KMS-11 (cell line): Measurements from ENCODE around the gene KLF16.
"Not testable (repeated sequence)": the region's sequence is repeated elsewhere in the genome, so short reads cannot be mapped to it uniquely, and the experiment has no call there.

Source experiments
- H2AFZ ChIP-seq: fragments of 200-600 bp; sonication (generic); 2 replicates; pipeline ENCODE4 v1.6.1; 2016; ENCODE audit warnings: antibody characterized with exemption, mixed run types, low read depth
- H3K27ac ChIP-seq: fragments of 200-600 bp; sonication (generic); 2 replicates; pipeline ENCODE4 v1.6.1; 2016; ENCODE audit warnings: mild to moderate bottlenecking, mixed run types
- H3K27me3 ChIP-seq: fragments of 200-600 bp; sonication (generic); 2 replicates; pipeline ENCODE4 v1.6.1; 2017; ENCODE audit warnings: mild to moderate bottlenecking, low read depth, mixed run types, moderate library complexity; ENCODE audit not compliant: insufficient read depth
- H3K36me3 ChIP-seq: fragments of 200-600 bp; sonication (generic); 2 replicates; pipeline ENCODE4 v1.6.1; 2017; ENCODE audit warnings: mild to moderate bottlenecking, mixed run types; ENCODE audit not compliant: insufficient read depth
- H3K4me1 ChIP-seq: fragments of 200-600 bp; sonication (generic); 2 replicates; pipeline ENCODE4 v1.6.1; 2016; ENCODE audit warnings: mild to moderate bottlenecking, low read depth, mixed run types; ENCODE audit not compliant: poor library complexity, severe bottlenecking
- H3K4me2 ChIP-seq: fragments of 200-600 bp; sonication (generic); 2 replicates; pipeline ENCODE4 v1.7.0; 2016; ENCODE audit warnings: mild to moderate bottlenecking, mixed run types
- H3K4me3 ChIP-seq: fragments of 200-600 bp; sonication (generic); IDR thresholded peaks from 2 replicates; pipeline ENCODE4 v1.6.1; 2017; ENCODE audit warnings: low read depth, low read length, mixed read lengths; ENCODE audit not compliant: insufficient read depth
- H3K79me2 ChIP-seq: fragments of 200-600 bp; sonication (generic); 2 replicates; pipeline ENCODE4 v1.6.1; 2016; ENCODE audit warnings: low read depth, mixed run types; ENCODE audit not compliant: insufficient read depth
- H3K9ac ChIP-seq: fragments of 200-600 bp; sonication (generic); 2 replicates; pipeline ENCODE4 v1.6.1; 2016; ENCODE audit warnings: mild to moderate bottlenecking, mixed run types
- H4K20me1 ChIP-seq: fragments of 200-600 bp; sonication (generic); 2 replicates; pipeline ENCODE4 v1.6.1; 2016; ENCODE audit warnings: mild to moderate bottlenecking, mixed run types; ENCODE audit not compliant: insufficient read depth
- CTCF ChIP-seq: fragments of 200-600 bp; sonication (generic); conservative IDR thresholded peaks from 2 replicates; pipeline ENCODE4 v1.6.1; 2017; ENCODE audit warnings: low read depth, mild to moderate bottlenecking, antibody characterized with exemption, low read length, moderate library complexity, mixed read lengths

KLF16 gene

GRCh38 chr19:1883784-1884183 lies 20.4 kb upstream of the KLF16 start:
- no peaks in the 10 kb centered on the region for H3K36me3 ChIP-seq
- H2AFZ ChIP-seq: no peak overlapping the region
- H3K4me3 ChIP-seq: no peak overlapping the region
- H3K27ac ChIP-seq: no peak overlapping the region
- H3K79me2 ChIP-seq: peaks cover 20% of the 10 kb centered on the region; the same call in 1 of the 2 replicates
- peaks cover 19% of the 10 kb centered on the region for H3K4me1 ChIP-seq
- peak overlapping the region; percentile 85 for H3K4me2 ChIP-seq
- H3K9ac ChIP-seq: no peak overlapping the region
- H3K27me3 ChIP-seq: no peaks in the 10 kb centered on the region
- no peaks in the 10 kb centered on the region for H4K20me1 ChIP-seq
- TF ChIP-seq CTCF: no peak

GRCh38 chr19:1882786-1883692 lies 19.7 kb upstream of the KLF16 start:
- TF ChIP-seq CTCF: no peak
- no peak overlapping the region for H3K27ac ChIP-seq

GRCh38 chr19:1882089-1882785 lies 18.9 kb upstream of the KLF16 start:
- Histone ChIP-seq H3K4me2 (no peak overlapping the region), H4K20me1 (no peaks in the 10 kb centered on the region), H3K4me1 (peaks cover 19% of the 10 kb centered on the region), H3K27me3 (no peaks in the 10 kb centered on the region), H3K9ac (no peak overlapping the region), H3K4me3 (no peak overlapping the region), H3K79me2 (peaks cover 20% of the 10 kb centered on the region; the same call in 1 of the 2 replicates), H3K36me3 (no peaks in the 10 kb centered on the region), H3K27ac (no peak overlapping the region), H2AFZ (no peak overlapping the region)
- TF ChIP-seq CTCF: no peak

More at GRCh38 chr19:1882786-1883692, 19.7 kb upstream of the KLF16 start:
- Histone ChIP-seq H3K27me3 (no peaks in the 10 kb centered on the region), H2AFZ (no peak overlapping the region), H3K36me3 (no peaks in the 10 kb centered on the region), H3K4me2 (peak overlapping the region; percentile 85; the same call in 1 of the 2 replicates), H3K9ac (no peak overlapping the region), H4K20me1 (no peaks in the 10 kb centered on the region), H3K4me3 (no peak overlapping the region), H3K79me2 (peaks cover 20% of the 10 kb centered on the region; the same call in 1 of the 2 replicates), H3K4me1 (peaks cover 19% of the 10 kb centered on the region)

GRCh38 chr19:1881393-1882088 lies 18.2 kb upstream of the KLF16 start:
- not testable (repeated sequence) for H2AFZ ChIP-seq

More at GRCh38 chr19:1881393-1882088, 18.2 kb upstream of the KLF16 start:
- not testable (repeated sequence) for H4K20me1 ChIP-seq, H3K36me3 ChIP-seq, H3K9ac ChIP-seq, H3K27ac ChIP-seq, H3K27me3 ChIP-seq, H3K4me3 ChIP-seq, H3K4me2 ChIP-seq
- H3K79me2 ChIP-seq: peaks cover 20% of the 10 kb centered on the region; the same call in 1 of the 2 replicates
- peaks cover 20% of the 10 kb centered on the region for H3K4me1 ChIP-seq
